ENCODE results near the gene DKK2.
A peak's percentile ranks its signal among the peaks of the same experiment; 100 is the strongest.

DKK2 gene

GRCh38 chr4:107018344-107018735 lies 17.8 kb downstream of the DKK2 start:
- no peak overlapping the region for H3K4me3 ChIP-seq (ENCODE audit: low read depth, low read length)
- DNase-seq (ENCODE audit: low read depth) = no peak

GRCh38 chr4:107017443-107018343 lies 18.4 kb downstream of the DKK2 start:
- no peak overlapping the region for H3K4me3 ChIP-seq (ENCODE audit: low read depth, low read length)
- DNase-seq (ENCODE audit: low read depth) = no peak

- H3K4me3 ChIP-seq (ENCODE audit: low read depth, low read length) = no peak overlapping the region
- no peak for DNase-seq (ENCODE audit: low read depth)
These were observed 24.8 kb downstream of the DKK2 start for GRCh38 chr4:107011312-107011711.

GRCh38 chr4:107009196-107009968 lies 26.7 kb downstream of the DKK2 start:
- DNase-seq (ENCODE audit: low read depth) = no peak
- no peak overlapping the region for H3K4me3 ChIP-seq (ENCODE audit: low read depth, low read length)

GRCh38 chr4:107008115-107008514 lies 28.0 kb downstream of the DKK2 start:
- no peak for DNase-seq (ENCODE audit: low read depth)
- H3K4me3 ChIP-seq (ENCODE audit: low read depth, low read length) = no peak overlapping the region

GRCh38 chr4:107006218-107006617 lies 29.9 kb downstream of the DKK2 start:
- no peak overlapping the region for H3K4me3 ChIP-seq (ENCODE audit: low read depth, low read length)
- no peak for DNase-seq (ENCODE audit: low read depth)

- no peak overlapping the region for H3K4me3 ChIP-seq (ENCODE audit: low read depth, low read length)
- no peak for DNase-seq (ENCODE audit: low read depth)
These were observed 39.6 kb downstream of the DKK2 start for GRCh38 chr4:106996490-106996889.

- H3K4me3 ChIP-seq (ENCODE audit: low read depth, low read length) = no peak overlapping the region
- no peak for DNase-seq (ENCODE audit: low read depth)
These were observed 42.3 kb downstream of the DKK2 start for GRCh38 chr4:106993827-106994226.

- H3K4me3 ChIP-seq (ENCODE audit: low read depth, low read length) = no peak overlapping the region
- no peak for DNase-seq (ENCODE audit: low read depth)
These were observed 48.8 kb downstream of the DKK2 start for GRCh38 chr4:106987311-106987710.

GRCh38 chr4:106986486-106986885 lies 49.6 kb downstream of the DKK2 start:
- peak; percentile 59 for DNase-seq (ENCODE audit: low read depth)

GRCh38 chr4:106985830-106986229 lies 50.3 kb downstream of the DKK2 start:
- no peak overlapping the region for H3K4me3 ChIP-seq (ENCODE audit: low read depth, low read length)
- DNase-seq (ENCODE audit: low read depth) = no peak

More at GRCh38 chr4:106986486-106986885, 49.6 kb downstream of the DKK2 start:
- H3K4me3 ChIP-seq (ENCODE audit: low read depth, low read length) = no peak overlapping the region

GRCh38 chr4:106982711-106983211 lies 53.4 kb downstream of the DKK2 start:
- DNase-seq (ENCODE audit: low read depth) = no peak
- no peak overlapping the region for H3K4me3 ChIP-seq (ENCODE audit: low read depth, low read length)

GRCh38 chr4:106981431-106981830 lies 54.7 kb downstream of the DKK2 start:
- no peak for DNase-seq (ENCODE audit: low read depth)
- no peak overlapping the region for H3K4me3 ChIP-seq (ENCODE audit: low read depth, low read length)

- no peak overlapping the region for H3K4me3 ChIP-seq (ENCODE audit: low read depth, low read length)
- no peak for DNase-seq (ENCODE audit: low read depth)
These were observed 56.6 kb downstream of the DKK2 start for GRCh38 chr4:106979476-106979875.

GRCh38 chr4:106978046-106978774 lies 57.9 kb downstream of the DKK2 start:
- H3K4me3 ChIP-seq (ENCODE audit: low read depth, low read length) = no peak overlapping the region
- DNase-seq (ENCODE audit: low read depth) = no peak

- no peak overlapping the region for H3K4me3 ChIP-seq (ENCODE audit: low read depth, low read length)
- DNase-seq (ENCODE audit: low read depth) = no peak
These were observed 64.5 kb downstream of the DKK2 start for GRCh38 chr4:106971636-106972035.

- DNase-seq (ENCODE audit: low read depth) = no peak
- no peak overlapping the region for H3K4me3 ChIP-seq (ENCODE audit: low read depth, low read length)
These were observed 68.2 kb downstream of the DKK2 start for GRCh38 chr4:106967892-106968291.

GRCh38 chr4:106953036-106953705 lies 82.9 kb downstream of the DKK2 start:
- DNase-seq (ENCODE audit: low read depth) = no peak
- H3K4me3 ChIP-seq (ENCODE audit: low read depth, low read length) = no peak overlapping the region

GRCh38 chr4:106951891-106952290 lies 84.2 kb downstream of the DKK2 start:
- DNase-seq (ENCODE audit: low read depth) = no peak
- no peak overlapping the region for H3K4me3 ChIP-seq (ENCODE audit: low read depth, low read length)
